Breast epithelium (tissue), 3 donors: ENCODE results near the gene AGPAT2.

ENCODE experiments used
- POLR2A ChIP-seq: fragments of 450-650 bp; IDR thresholded peaks from one replicate; pipeline ENCODE4 v1.6.1; 2016; ENCODE audit warnings: antibody characterized with exemption, mild to moderate bottlenecking, moderate library complexity
- POLR2AphosphoS5 ChIP-seq, 3 donors: sonication (generic); formaldehyde crosslinking; IDR thresholded peaks; one replicate each; pipeline ENCODE4 v1.6.1; 2017; ENCODE audit warnings: antibody characterized with exemption in 3 of 3
- TF ChIP-seq, protein P1 (sequence below), 3 donors: fragments of 450-650 bp; IDR thresholded peaks; one replicate each; pipeline ENCODE4 v1.5.1; 2016 to 2017; ENCODE audit warnings: antibody characterized with exemption in 3 of 3, mild to moderate bottlenecking in 3 of 3, moderate library complexity in 3 of 3

DNA sequence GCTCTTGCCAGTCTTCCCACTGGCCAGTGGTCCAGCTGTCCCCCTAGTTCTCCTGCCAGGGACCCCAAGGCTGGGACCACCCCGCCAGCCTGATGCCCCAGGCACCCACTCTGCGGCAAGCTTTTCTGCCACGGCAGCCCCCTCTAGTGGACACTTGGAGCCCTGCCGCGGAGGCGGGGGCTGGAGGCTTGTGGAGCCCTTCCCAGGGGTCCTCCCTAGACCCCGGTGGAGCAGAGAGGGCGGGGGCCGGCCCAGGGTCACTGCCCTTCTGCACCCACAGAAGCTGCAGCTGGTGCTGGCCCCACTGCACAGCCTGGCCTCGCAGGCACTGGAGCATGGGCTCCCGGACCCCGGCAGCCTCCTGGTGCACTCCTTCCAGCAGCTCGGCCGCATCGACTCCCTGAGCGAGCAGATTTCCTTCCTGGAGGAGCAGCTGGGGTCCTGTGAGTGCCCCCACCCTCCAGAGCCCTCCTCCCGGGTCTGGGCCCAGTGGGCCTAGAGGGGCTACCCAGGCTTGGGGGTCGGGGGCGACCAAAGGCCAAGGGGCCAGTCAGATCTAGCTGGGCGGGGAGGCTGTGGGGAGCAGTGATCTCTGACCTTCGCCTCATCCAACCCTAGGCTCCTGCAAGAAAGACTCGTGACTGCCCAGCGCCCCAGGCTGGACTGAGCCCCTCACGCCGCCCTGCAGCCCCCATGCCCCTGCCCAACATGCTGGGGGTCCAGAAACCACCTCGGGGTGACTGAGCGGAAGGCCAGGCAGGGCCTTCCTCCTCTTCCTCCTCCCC is 15.4 kb downstream of the AGPAT2 start:
- TF ChIP-seq POLR2A (no peak), POLR2AphosphoS5 (IDR thresholded peaks at IDR 0.05) (no peak)
- TF ChIP-seq, protein P1, sequence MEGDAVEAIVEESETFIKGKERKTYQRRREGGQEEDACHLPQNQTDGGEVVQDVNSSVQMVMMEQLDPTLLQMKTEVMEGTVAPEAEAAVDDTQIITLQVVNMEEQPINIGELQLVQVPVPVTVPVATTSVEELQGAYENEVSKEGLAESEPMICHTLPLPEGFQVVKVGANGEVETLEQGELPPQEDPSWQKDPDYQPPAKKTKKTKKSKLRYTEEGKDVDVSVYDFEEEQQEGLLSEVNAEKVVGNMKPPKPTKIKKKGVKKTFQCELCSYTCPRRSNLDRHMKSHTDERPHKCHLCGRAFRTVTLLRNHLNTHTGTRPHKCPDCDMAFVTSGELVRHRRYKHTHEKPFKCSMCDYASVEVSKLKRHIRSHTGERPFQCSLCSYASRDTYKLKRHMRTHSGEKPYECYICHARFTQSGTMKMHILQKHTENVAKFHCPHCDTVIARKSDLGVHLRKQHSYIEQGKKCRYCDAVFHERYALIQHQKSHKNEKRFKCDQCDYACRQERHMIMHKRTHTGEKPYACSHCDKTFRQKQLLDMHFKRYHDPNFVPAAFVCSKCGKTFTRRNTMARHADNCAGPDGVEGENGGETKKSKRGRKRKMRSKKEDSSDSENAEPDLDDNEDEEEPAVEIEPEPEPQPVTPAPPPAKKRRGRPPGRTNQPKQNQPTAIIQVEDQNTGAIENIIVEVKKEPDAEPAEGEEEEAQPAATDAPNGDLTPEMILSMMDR (IDR thresholded peaks at IDR 0.05), result peak; percentile 36 to 64 (median 58)
